HepG2 (cell line): ENCODE data around the gene C10orf120. TPM values are rescaled to one million over a fixed set of nuclear protein-coding genes. Genes with fewer than 3 reads are reported as not detected.
A peak's percentile ranks its signal among the peaks of the same experiment; 100 is the strongest.

ENCODE experiments used
- ATAC-seq: fragments of 200-7000 bp; cut with Tn5 transposase; 3 replicates; pipeline ENCODE4 v1.9.1; 2020; ENCODE audit warnings: mild to moderate bottlenecking, moderate library complexity
- BruUV-seq: library from RNA; stranded (reverse); fragments of 400-500 nt; replicated peaks from 2 replicates; lab custom pipeline; 2021; lab: Mats Ljungman, UMichigan
- CTCF ChIA-PET: fragments of 300-600 bp; formaldehyde crosslinking; extraction: SDS; loops from one replicate; lab custom pipeline; 2021; ENCODE audit warnings: low total read pairs, inconsistent platforms, low intra/inter-chr PET ratio; lab: Yijun Ruan, JAX
- POLR2A ChIA-PET: fragments of 350-600 bp; sonication (Branson Sonifier 250); formaldehyde crosslinking; loops from one replicate; lab custom pipeline; 2020; ENCODE audit warnings: antibody characterized with exemption, inconsistent platforms; lab: Yijun Ruan, JAX
- DNase-seq: peaks from one replicate; pipeline ENCODE4 v3.0.0-alpha.2; 2015; ENCODE audit warnings: low spot score
- FAIRE-seq: peaks from 3 replicates; lab custom pipeline; 2011; peaks lifted over from hg19 to GRCh38; lab: Jason Lieb, UNC
- H2AFZ ChIP-seq: one replicate; pipeline ENCODE4 v1.6.1; 2011; ENCODE audit warnings: low read length, inconsistent platforms
- H3K27ac ChIP-seq: fragments of 300-600 bp; 3 replicates; pipeline ENCODE4 v1.8.0; 2011; ENCODE audit warnings: mixed run types, mild to moderate bottlenecking, mixed read lengths, low read length, inconsistent platforms; ENCODE audit not compliant: insufficient read depth; ENCODE audit errors: extremely low read length
- H3K27me3 ChIP-seq, 2 experiments: fragments of 200-600 bp in 1 of 2; 2 replicates in 1 of 2; 3 replicates in 1 of 2; pipeline versions ENCODE4 v1.6.0 to v1.8.0; 2011; ENCODE audit warnings: low read length in 2 of 2, mild to moderate bottlenecking in 2 of 2, moderate library complexity in 2 of 2, inconsistent platforms in 1 of 2; ENCODE audit not compliant: insufficient read depth in 2 of 2, control insufficient read depth in 1 of 2
- H3K36me3 ChIP-seq, 2 experiments: fragments of 200-600 bp in 1 of 2; replicated peaks in 1 of 2; 2 replicates in 1 of 2; 3 replicates in 1 of 2; pipeline versions ENCODE4 v1.5.1 to v1.8.0; 2011; ENCODE audit warnings: low read length in 2 of 2, inconsistent platforms in 1 of 2; ENCODE audit not compliant: insufficient read depth in 2 of 2, control insufficient read depth in 1 of 2
- H3K4me1 ChIP-seq: 2 replicates; pipeline ENCODE4 v1.5.1; 2012; ENCODE audit warnings: low read length, inconsistent platforms; ENCODE audit not compliant: insufficient read depth
- H3K4me2 ChIP-seq: 2 replicates; pipeline ENCODE4 v1.6.0; 2011; ENCODE audit warnings: low read depth, low read length, inconsistent platforms
- H3K4me3 ChIP-seq, 3 experiments: fragments of 200-600 bp in 1 of 3; sonication (generic), shearing (Covaris generic) in 1 of 3; replicated peaks in 1 of 3; 2 replicates each; pipeline ENCODE4 v1.5.1; 2011 to 2016; ENCODE audit warnings: low read length in 3 of 3, inconsistent platforms in 2 of 3, low read depth in 2 of 3, mild to moderate bottlenecking in 2 of 3, control low read depth in 1 of 3, mixed read lengths in 1 of 3; ENCODE audit not compliant: insufficient read depth in 1 of 3
- H3K79me2 ChIP-seq: one replicate; pipeline ENCODE4 v1.6.1; 2011; ENCODE audit warnings: low read length, inconsistent platforms; ENCODE audit not compliant: insufficient read depth
- H3K9ac ChIP-seq: 2 replicates; pipeline ENCODE4 v1.6.0; 2011; ENCODE audit warnings: mild to moderate bottlenecking, low read depth, low read length, inconsistent platforms; ENCODE audit not compliant: insufficient read depth
- H3K9me3 ChIP-seq: 2 replicates; pipeline ENCODE4 v1.5.1; 2012; ENCODE audit warnings: mild to moderate bottlenecking, low read length
- H4K20me1 ChIP-seq: 2 replicates; pipeline ENCODE4 v1.6.0; 2011; ENCODE audit warnings: inconsistent platforms, mild to moderate bottlenecking, low read length, moderate library complexity; ENCODE audit not compliant: insufficient read depth
- MAFF ChIP-seq: IDR thresholded peaks from 2 replicates; pipeline ENCODE4 v1.6.1; 2011; ENCODE audit warnings: low read depth, low read length, improper control_type of control experiment
- MAFK ChIP-seq, 2 experiments: IDR thresholded peaks in 1 of 2; conservative IDR thresholded peaks in 1 of 2; 2 replicates each; pipeline ENCODE4 v1.6.1; 2011; ENCODE audit warnings: improper control_type of control experiment in 2 of 2, low read length in 2 of 2
- PREB ChIP-seq: sonication (generic); formaldehyde crosslinking; IDR thresholded peaks from 2 replicates; pipeline ENCODE4 v1.4.0; 2020; ENCODE audit warnings: missing genetic modification reagents
- SIN3A ChIP-seq: IDR thresholded peaks from 2 replicates; pipeline ENCODE4 v1.6.1; 2011; ENCODE audit warnings: low read depth, mild to moderate bottlenecking, control low read depth, low read length, borderline replicate concordance
- STAG1 ChIP-seq: sonication (generic); formaldehyde crosslinking; IDR thresholded peaks from 2 replicates; pipeline ENCODE4 v1.4.0; 2020; ENCODE audit warnings: missing genetic modification reagents
- TCF7 ChIP-seq: sonication (generic); IDR thresholded peaks from 2 replicates; pipeline ENCODE4 v1.6.1; 2016; ENCODE audit warnings: antibody characterized with exemption, low read depth
- TP53 ChIP-seq: sonication (generic); formaldehyde crosslinking; conservative IDR thresholded peaks from 2 replicates; pipeline ENCODE4 v1.4.0; 2020; ENCODE audit warnings: missing genetic modification reagents
- ZFP91 ChIP-seq: sonication (generic); formaldehyde crosslinking; IDR thresholded peaks from 2 replicates; pipeline ENCODE4 v1.9.0; 2022; ENCODE audit warnings: missing genetic modification reagents, mild to moderate bottlenecking, borderline replicate concordance
- ZFYVE20 ChIP-seq: sonication (generic); formaldehyde crosslinking; IDR thresholded peaks from 2 replicates; pipeline ENCODE4 v1.8.0; 2023; ENCODE audit warnings: low read depth, mild to moderate bottlenecking, moderate library complexity, missing genetic modification reagents, borderline replicate concordance
- ZKSCAN5 ChIP-seq: sonication (generic); formaldehyde crosslinking; IDR thresholded peaks from 2 replicates; pipeline ENCODE4 v1.5.1; 2020; ENCODE audit warnings: mild to moderate bottlenecking, missing genetic modification reagents
- ZNF274 ChIP-seq: sonication (generic); formaldehyde crosslinking; IDR thresholded peaks from 2 replicates; pipeline ENCODE4 v1.5.1; 2020; ENCODE audit warnings: mild to moderate bottlenecking, missing genetic modification reagents
- ZNF281 ChIP-seq: sonication (generic); formaldehyde crosslinking; IDR thresholded peaks from 2 replicates; pipeline ENCODE4 v1.4.0; 2020; ENCODE audit warnings: missing genetic modification reagents, borderline replicate concordance
- ZNF614 ChIP-seq: IDR thresholded peaks from 2 replicates; pipeline ENCODE4 v1.6.1; 2018; ENCODE audit warnings: missing biosample characterization, missing genetic modification reagents, inconsistent platforms, borderline replicate concordance
- ZSCAN31 ChIP-seq: sonication (generic); formaldehyde crosslinking; IDR thresholded peaks from 2 replicates; pipeline ENCODE4 v1.5.0; 2020; ENCODE audit warnings: low read depth, mild to moderate bottlenecking, missing genetic modification reagents
- WGBS: methylation state at CpG from one replicate; pipeline ENCODE4 v1.1.6; 2017; ENCODE audit warnings: low lambda C conversion rate; 5-methylcytosine and 5-hydroxymethylcytosine counted together
- in situ Hi-C: cut with HindIII; loops from 2 replicates; pipeline ENCODE4 v1.10.0; 2017; ENCODE audit warnings: low pct_unique_long_range_greater_than_20kb; ENCODE audit not compliant: extremely low pct_ligation_motif_present
- intact Hi-C: fragments of 100-400 bp; cut with micrococcal nuclease; formaldehyde crosslinking; loops from one replicate; pipeline ENCODE4 v1.10.0; 2022; ENCODE audit not compliant: unreplicated experiment
- polyA plus RNA-seq, 8 experiments: library from polyadenylated mRNA; depleted of rRNA in 3 of 8; stranded (reverse) in 7 of 8; unstranded in 1 of 8; fragments of >200 nt; fragmentation: Illumina TruSeq in 4 of 8; extraction: Trizol in 4 of 8; gene quantifications; 2 replicates each; pipeline versions ENCODE4 v1.2.1 to v1.2.3, GENCODE V29; 2011 to 2016; ENCODE audit warnings: low read depth in 4 of 8, missing spikeins in 1 of 8, mixed read lengths in 1 of 8; ENCODE audit not compliant: insufficient read depth in 1 of 8
- total RNA-seq, 5 experiments: library from RNA; depleted of rRNA; stranded (reverse); fragments of >200 nt; fragmentation: Illumina TruSeq; extraction: Trizol; gene quantifications; 2 replicates each; pipeline ENCODE4 v1.2.3, GENCODE V29; 2016; ENCODE audit warnings: low read depth in 1 of 5

C10orf120 gene
- total and polyA plus RNA-seq, 2 of the 13 experiments (the other 11 are each of a cell fraction or from before 2014, with no cell fraction given) = not detected

- no peak overlapping the region for H3K4me2 ChIP-seq
- 0% methylated on average over 1 of the region's 2 CpGs for WGBS
- FAIRE-seq (no peak), ATAC-seq (no peak), DNase-seq (no peak)
- H3K9me3 ChIP-seq = no peaks in the 10 kb centered on the region
- intact Hi-C loops = no loop called here
- in situ Hi-C loops = no loop called here
- H4K20me1 ChIP-seq = no peaks in the 10 kb centered on the region
- no peaks in the 10 kb centered on the region for H3K36me3 ChIP-seq
- peak; percentile 82 to 83 for TF ChIP-seq MAFK (conservative IDR thresholded peaks at IDR 0.05 in 1 of 2, IDR thresholded peaks at IDR 0.05 in 1 of 2; ENCODE audit: low read length in 2 of 2)
- no peak for TF ChIP-seq ZNF281 (CRISPR knock-in tag)
- no peak for TF ChIP-seq ZKSCAN5 (CRISPR knock-in tag)
- TF ChIP-seq SIN3A = no peak
- no peak for TF ChIP-seq ZFYVE20 (CRISPR knock-in tag)
- no peak for TF ChIP-seq ZSCAN31 (CRISPR knock-in tag)
- no peak for TF ChIP-seq STAG1 (CRISPR knock-in tag)
- no peak for TF ChIP-seq TCF7
- no peak for TF ChIP-seq PREB (CRISPR knock-in tag)
- TF ChIP-seq ZNF274 (CRISPR knock-in tag) = no peak
- no peak for TF ChIP-seq ZFP91 (CRISPR knock-in tag)
- no peak for TF ChIP-seq ZNF614 (CRISPR knock-in tag)
- no peak for TF ChIP-seq TP53
- peak; percentile 68 for TF ChIP-seq MAFF
- H3K9ac ChIP-seq = no peak overlapping the region
- ChIA-PET POLR2A (no interaction called here), CTCF (no interaction called here)
- BruUV-seq = no TSS peak
- H2AFZ ChIP-seq = no peak overlapping the region
- H3K4me1 ChIP-seq = no peaks in the 10 kb centered on the region
- H3K27me3 ChIP-seq = peaks cover 0 to 19% of the 10 kb centered on the region in 2 experiments; a peak in 4 of 5 replicates
- H3K27ac ChIP-seq = no peak overlapping the region
- no peaks in the 10 kb centered on the region for H3K79me2 ChIP-seq
- no peak overlapping the region for H3K4me3 ChIP-seq
These were observed 48.9 kb upstream of the C10orf120 start for GRCh38 chr10:122748496-122748895.
